Prostate gland (tissue), 2 donors: ENCODE data around the gene GSTO1.

ENCODE experiments used
- CTCF ChIP-seq, 4 experiments: fragments of 200-600 bp in 2 of 4; fragments of 450-650 bp in 2 of 4; sonication (generic) in 2 of 4; IDR thresholded peaks; 1 replicate in 3 of 4; 2 replicates in 1 of 4; pipeline ENCODE4 v1.5.1; 2016 to 2019; ENCODE audit warnings: antibody characterized with exemption in 4 of 4, mild to moderate bottlenecking in 2 of 4, moderate library complexity in 2 of 4
- POLR2AphosphoS5 ChIP-seq: sonication (generic); formaldehyde crosslinking; IDR thresholded peaks from one replicate; pipeline ENCODE4 v1.6.1; 2017; ENCODE audit warnings: antibody characterized with exemption

DNA sequence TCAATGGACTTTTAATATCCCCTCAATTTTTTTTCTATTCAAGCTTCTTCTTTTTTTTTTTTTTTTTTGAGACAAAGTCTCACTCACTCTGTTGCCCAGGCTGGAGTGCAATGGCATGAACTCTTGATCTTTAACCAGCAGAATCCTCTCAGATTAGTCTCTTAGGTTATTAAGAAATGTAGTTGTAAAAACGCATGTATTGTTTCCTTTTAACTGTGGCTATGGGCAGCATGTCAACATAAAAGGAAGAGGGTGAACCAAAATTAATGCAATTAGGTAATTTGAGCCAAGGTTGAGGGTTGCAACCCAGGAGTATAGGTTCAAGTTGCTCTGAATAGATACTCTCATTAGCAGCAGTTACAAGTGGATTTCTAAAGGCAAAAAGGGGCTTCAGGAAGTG, 4.3 kb upstream of the GSTO1 start:
- no peak for TF ChIP-seq CTCF (IDR thresholded peaks at IDR 0.05)
- no peak for TF ChIP-seq POLR2AphosphoS5
